Cardiac muscle cell (in vitro differentiated cells and primary cell): Measurements from ENCODE around the gene WDFY4. TPM values are rescaled to one million over a fixed set of nuclear protein-coding genes. Genes with fewer than 3 reads are reported as not detected.

Experiments used
- DNase-seq, 2 donors: peaks; one replicate each; pipeline versions ENCODE4 v3.0.0 to v3.0.0-alpha.2; 2010 to 2017; ENCODE audit warnings: low read depth in 1 of 2, low spot score in 1 of 2
- H3K27ac ChIP-seq: fragments of 200-600 bp; sonication (generic); 2 replicates; pipeline ENCODE4 v1.5.1; 2016
- H3K27me3 ChIP-seq: fragments of 200-600 bp; sonication (generic); 2 replicates; pipeline ENCODE4 v1.6.0; 2016; ENCODE audit warnings: control low read depth
- H3K36me3 ChIP-seq: fragments of 200-600 bp; sonication (generic); 2 replicates; pipeline ENCODE4 v1.5.1; 2016; ENCODE audit warnings: control low read depth
- H3K4me1 ChIP-seq: fragments of 200-600 bp; sonication (generic); 2 replicates; pipeline ENCODE4 v1.8.1; 2017; ENCODE audit warnings: low read depth, mild to moderate bottlenecking, mixed run types
- H3K4me3 ChIP-seq: fragments of 200-600 bp; sonication (generic); 2 replicates; pipeline ENCODE4 v1.5.1; 2016; ENCODE audit warnings: mild to moderate bottlenecking
- H3K9me3 ChIP-seq: fragments of 200-600 bp; sonication (generic); 2 replicates; pipeline ENCODE4 v1.5.1; 2017; ENCODE audit warnings: low read depth, mild to moderate bottlenecking, control low read depth
- CTCF ChIP-seq: IDR thresholded peaks from 2 replicates; pipeline ENCODE4 v1.5.1; 2012; ENCODE audit warnings: low read depth, mild to moderate bottlenecking, low read length
- polyA plus RNA-seq: library from polyadenylated mRNA; unstranded; fragments of >200 nt; fragmentation: Nextera tagmentation; extraction: Ambion mirVana; gene quantifications from 2 replicates; pipeline ENCODE4 v1.2.1, GENCODE V29; 2016
- total RNA-seq: library from RNA; depleted of rRNA; stranded (reverse); fragments of >200 nt; gene quantifications from 2 replicates; pipeline ENCODE4 v1.2.3, GENCODE V29; 2016

Gene WDFY4
- total and polyA plus RNA-seq, 2 experiments from 2014 or later: not detected

- H3K4me3 ChIP-seq: no peak overlapping the region
- TF ChIP-seq CTCF: no peak
- no peaks in the 10 kb centered on the region for H3K27me3 ChIP-seq
- H3K27ac ChIP-seq: no peak overlapping the region
- H3K9me3 ChIP-seq: no peaks in the 10 kb centered on the region
- H3K36me3 ChIP-seq: no peaks in the 10 kb centered on the region
- DNase-seq: no peak
- no peaks in the 10 kb centered on the region for H3K4me1 ChIP-seq
Observed at GRCh38 chr10:48685731-48686130, 1.1 kb downstream of the WDFY4 start.

- no peak overlapping the region for H3K27ac ChIP-seq
- no peaks in the 10 kb centered on the region for H3K4me1 ChIP-seq
- no peak overlapping the region for H3K4me3 ChIP-seq
- TF ChIP-seq CTCF: no peak
- H3K27me3 ChIP-seq: no peaks in the 10 kb centered on the region
- H3K36me3 ChIP-seq: no peaks in the 10 kb centered on the region
- no peak for DNase-seq
- no peaks in the 10 kb centered on the region for H3K9me3 ChIP-seq
Observed at GRCh38 chr10:48690791-48691660, 6.4 kb downstream of the WDFY4 start.

GRCh38 chr10:48691812-48692528 is 7.3 kb downstream of the WDFY4 start:
- Histone ChIP-seq H3K36me3 (no peaks in the 10 kb centered on the region), H3K9me3 (no peaks in the 10 kb centered on the region), H3K27ac (no peak overlapping the region), H3K4me1 (no peaks in the 10 kb centered on the region), H3K27me3 (no peaks in the 10 kb centered on the region), H3K4me3 (no peak overlapping the region)
- no peak for TF ChIP-seq CTCF
- DNase-seq: no peak

GRCh38 chr10:48692748-48693147 is 8.1 kb downstream of the WDFY4 start:
- Histone ChIP-seq H3K4me1 (no peaks in the 10 kb centered on the region), H3K4me3 (no peak overlapping the region), H3K27ac (no peak overlapping the region), H3K27me3 (no peaks in the 10 kb centered on the region), H3K9me3 (no peaks in the 10 kb centered on the region), H3K36me3 (no peaks in the 10 kb centered on the region)
- no peak for TF ChIP-seq CTCF
- no peak for DNase-seq

GRCh38 chr10:48693206-48693605 is 8.5 kb downstream of the WDFY4 start:
- Histone ChIP-seq H3K9me3 (no peaks in the 10 kb centered on the region), H3K36me3 (no peaks in the 10 kb centered on the region), H3K27me3 (no peaks in the 10 kb centered on the region), H3K27ac (no peak overlapping the region), H3K4me1 (no peaks in the 10 kb centered on the region), H3K4me3 (no peak overlapping the region)
- no peak for TF ChIP-seq CTCF
- DNase-seq: no peak
